Stomach (tissue), 9 donors: ENCODE measurements around the gene TTC24. TPM values are rescaled to one million over a fixed set of nuclear protein-coding genes. Genes with fewer than 3 reads are reported as not detected.

Source experiments
- DNase-seq, 2 donors: peaks; one replicate each; pipeline versions ENCODE4 v3.0.0 to v3.0.0-alpha.2; 2013 to 2019
- H3K27ac ChIP-seq, 5 donors: fragments of 200-600 bp in 4 of 5; sonication (generic) in 4 of 5; one replicate each; pipeline ENCODE4 v1.5.1; 2013 to 2019; ENCODE audit warnings: mild to moderate bottlenecking in 1 of 5, moderate library complexity in 1 of 5
- H3K27me3 ChIP-seq, 3 donors: fragments of 200-600 bp; sonication (generic); one replicate each; pipeline ENCODE4 v1.5.1; 2017 to 2019; ENCODE audit warnings: mixed run types in 1 of 3
- H3K36me3 ChIP-seq, 4 donors: fragments of 200-600 bp; sonication (generic); 1 replicate in 3 of 4; 2 replicates in 1 of 4; pipeline ENCODE4 v1.5.1; 2016 to 2019
- H3K4me1 ChIP-seq, 4 donors: fragments of 200-600 bp; sonication (generic); one replicate each; pipeline ENCODE4 v1.5.1; 2016 to 2019
- H3K4me3 ChIP-seq, 4 donors: fragments of 200-600 bp; sonication (generic) in 3 of 4; one replicate each; pipeline ENCODE4 v1.5.1; 2016 to 2019; ENCODE audit warnings: mild to moderate bottlenecking in 1 of 4
- H3K9me3 ChIP-seq, 4 donors: fragments of 200-600 bp; sonication (generic); one replicate each; pipeline ENCODE4 v1.5.1; 2016 to 2019
- EP300 ChIP-seq: sonication (generic); formaldehyde crosslinking; IDR thresholded peaks from one replicate; pipeline ENCODE4 v1.6.1; 2017; ENCODE audit warnings: antibody characterized with exemption
- POLR2A ChIP-seq, 4 donors: fragments of 450-650 bp; IDR thresholded peaks; one replicate each; pipeline ENCODE4 v1.6.1; 2016; ENCODE audit warnings: antibody characterized with exemption in 4 of 4, control low read depth in 2 of 4, mild to moderate bottlenecking in 1 of 4, moderate library complexity in 1 of 4
- POLR2AphosphoS5 ChIP-seq, 3 donors: sonication (generic); formaldehyde crosslinking; IDR thresholded peaks; one replicate each; pipeline ENCODE4 v1.6.1; 2016; ENCODE audit warnings: antibody characterized with exemption in 3 of 3
- WGBS, 5 donors: extraction: QIAGEN DNeasy Blood & Tissue Kit in 3 of 5; methylation state at CpG; one replicate each; pipeline versions ENCODE4 v1.1.5 to v1.1.7; 2013 to 2018; 5-methylcytosine and 5-hydroxymethylcytosine counted together
- intact Hi-C: fragments of 100-400 bp; cut with DNase I; formaldehyde crosslinking; loops from one replicate; pipeline ENCODE4 v1.15.1; 2023; ENCODE audit warnings: low total_unique reads
- polyA plus RNA-seq, 3 donors: library from polyadenylated mRNA; stranded (reverse); fragments of 200-250 nt; gene quantifications; one replicate each; pipeline ENCODE4 v1.2.3, GENCODE V29; 2013
- total RNA-seq, 5 donors: library from RNA; depleted of rRNA; stranded (reverse); fragments of >200 nt; gene quantifications; one replicate each; pipeline versions ENCODE4 v1.1.0 to v1.2.3, GENCODE V29; 2014 to 2016
- TF ChIP-seq, protein P1 (sequence below), 7 experiments: fragments of 450-650 bp in 4 of 7; fragments of 200-600 bp in 3 of 7; sonication (generic) in 3 of 7; IDR thresholded peaks; one replicate each; pipeline ENCODE4 v1.5.1; 2016 to 2019; ENCODE audit warnings: antibody characterized with exemption in 7 of 7, control low read depth in 2 of 7, mild to moderate bottlenecking in 1 of 7
- donor health status: healthy with polysubstance abuse.
- donor health status: Bipolar disorder and iron deficiency.
- donor health status: healthy.

The TTC24 gene
- total and polyA plus RNA-seq, 8 donors: 0.55 TPM; not detected in 7

DNA sequence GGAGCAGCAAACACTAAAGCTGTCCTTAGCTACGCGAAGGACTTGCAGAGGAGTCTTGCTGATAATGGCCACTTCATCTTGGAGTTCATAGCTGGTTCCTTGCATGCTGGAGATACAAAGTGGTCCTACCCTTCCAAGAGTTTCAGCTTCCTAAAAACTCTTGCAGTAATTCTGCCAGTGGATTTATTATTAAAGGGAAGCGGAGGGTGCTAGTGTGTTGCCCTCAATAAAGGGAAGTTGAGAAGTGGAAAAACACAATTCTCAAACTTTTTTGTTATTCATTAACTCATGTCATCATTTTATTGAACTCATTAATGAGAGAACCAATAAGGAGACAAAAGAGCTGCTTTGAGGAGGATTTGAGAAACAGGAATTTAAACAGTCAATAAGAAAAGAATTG is 33.1 kb downstream of the TTC24 start:
- no peak overlapping the region for H3K27ac ChIP-seq
- 35 to 53% (median 48%) methylated on average over 3 of the region's 3 CpGs for WGBS, 5 donors
- intact Hi-C loops: no loop called here
- no peak for DNase-seq
- H3K27me3 ChIP-seq: peaks cover 0 to 41% (median 0%) of the 10 kb centered on the region in 3 donors
- TF ChIP-seq, protein P1, sequence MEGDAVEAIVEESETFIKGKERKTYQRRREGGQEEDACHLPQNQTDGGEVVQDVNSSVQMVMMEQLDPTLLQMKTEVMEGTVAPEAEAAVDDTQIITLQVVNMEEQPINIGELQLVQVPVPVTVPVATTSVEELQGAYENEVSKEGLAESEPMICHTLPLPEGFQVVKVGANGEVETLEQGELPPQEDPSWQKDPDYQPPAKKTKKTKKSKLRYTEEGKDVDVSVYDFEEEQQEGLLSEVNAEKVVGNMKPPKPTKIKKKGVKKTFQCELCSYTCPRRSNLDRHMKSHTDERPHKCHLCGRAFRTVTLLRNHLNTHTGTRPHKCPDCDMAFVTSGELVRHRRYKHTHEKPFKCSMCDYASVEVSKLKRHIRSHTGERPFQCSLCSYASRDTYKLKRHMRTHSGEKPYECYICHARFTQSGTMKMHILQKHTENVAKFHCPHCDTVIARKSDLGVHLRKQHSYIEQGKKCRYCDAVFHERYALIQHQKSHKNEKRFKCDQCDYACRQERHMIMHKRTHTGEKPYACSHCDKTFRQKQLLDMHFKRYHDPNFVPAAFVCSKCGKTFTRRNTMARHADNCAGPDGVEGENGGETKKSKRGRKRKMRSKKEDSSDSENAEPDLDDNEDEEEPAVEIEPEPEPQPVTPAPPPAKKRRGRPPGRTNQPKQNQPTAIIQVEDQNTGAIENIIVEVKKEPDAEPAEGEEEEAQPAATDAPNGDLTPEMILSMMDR (IDR thresholded peaks at IDR 0.05): no peak
- H3K4me1 ChIP-seq: peaks cover 6 to 26% (median 14%) of the 10 kb centered on the region in 4 donors
- no peaks in the 10 kb centered on the region for H3K9me3 ChIP-seq
- H3K4me3 ChIP-seq: no peak overlapping the region
- H3K36me3 ChIP-seq: no peaks in the 10 kb centered on the region

DNA sequence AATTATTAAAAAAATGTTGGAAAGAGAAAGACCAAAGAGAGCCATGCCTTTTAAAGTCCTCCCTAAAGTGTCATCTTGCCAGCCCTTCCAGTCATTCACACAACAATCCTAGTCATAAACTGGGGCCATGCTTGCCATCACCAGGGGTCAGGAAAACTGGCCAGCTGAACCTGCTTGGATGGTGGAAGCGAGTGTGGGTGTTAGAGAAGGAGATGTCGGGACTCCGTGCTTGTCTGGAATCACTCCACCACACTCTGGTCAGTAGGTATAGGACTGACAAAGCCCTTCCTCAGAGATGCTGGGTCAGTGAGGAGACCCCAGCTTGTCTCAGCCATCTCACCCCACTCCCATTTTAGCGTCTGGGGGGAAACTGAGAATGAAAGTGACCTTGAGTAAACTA is 36.4 kb downstream of the TTC24 start:
- Histone ChIP-seq H3K27ac (peak overlapping the region in 3 of 5 donors; percentile 37 to 59 (median 59)), H3K4me3 (no peak overlapping the region)
- intact Hi-C loops: no loop called here

DNA sequence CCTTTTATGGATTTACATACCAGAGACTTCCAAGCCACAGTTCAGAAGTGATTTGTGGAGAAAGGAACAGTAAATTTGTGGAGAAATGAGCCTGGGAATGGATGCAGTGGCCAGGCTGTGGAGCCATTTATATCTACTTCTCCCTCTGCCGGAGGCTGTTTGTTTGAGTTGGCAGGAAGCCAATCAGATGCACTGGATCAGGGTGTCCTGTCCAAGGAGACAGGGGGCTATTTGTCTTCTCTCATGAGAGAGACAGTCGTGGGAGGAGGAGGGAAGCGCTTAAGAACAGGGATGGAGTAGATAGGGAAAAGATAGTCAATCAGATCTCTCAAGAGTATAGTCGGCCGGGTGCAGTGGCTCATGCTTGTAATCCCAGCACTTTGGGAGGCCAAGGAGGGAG is 36.9 kb downstream of the TTC24 start:
- TF ChIP-seq POLR2A (IDR thresholded peaks at IDR 0.05) (no peak), POLR2AphosphoS5 (IDR thresholded peaks at IDR 0.05) (no peak), EP300 (no peak)
- TF ChIP-seq, protein P1 (IDR thresholded peaks at IDR 0.05): no peak
- H3K4me1 ChIP-seq: peaks cover 6 to 19% (median 11%) of the 10 kb centered on the region in 4 donors
- intact Hi-C loops: no loop called here
- peak overlapping the region in 3 of 5 donors; percentile 37 to 59 (median 59) for H3K27ac ChIP-seq
- H3K4me3 ChIP-seq: no peak overlapping the region
- H3K27me3 ChIP-seq: peaks cover 0 to 58% (median 18%) of the 10 kb centered on the region in 3 donors
- 3 to 9% (median 4%) methylated on average over 5 of the region's 5 CpGs for WGBS, 5 donors
- DNase-seq: peak in 1 of 2 donors; percentile 79
- H3K9me3 ChIP-seq: no peaks in the 10 kb centered on the region
- no peaks in the 10 kb centered on the region for H3K36me3 ChIP-seq

More for the DNA sequence above, 36.4 kb downstream of the TTC24 start:
- 38 to 57% (median 44%) methylated on average over 4 of the region's 4 CpGs for WGBS, 5 donors
- Histone ChIP-seq H3K9me3 (no peaks in the 10 kb centered on the region), H3K4me1 (peaks cover 6 to 19% (median 11%) of the 10 kb centered on the region in 4 donors), H3K36me3 (no peaks in the 10 kb centered on the region), H3K27me3 (peaks cover 0 to 58% (median 15%) of the 10 kb centered on the region in 3 donors)
- no peak for DNase-seq
- no peak for TF ChIP-seq EP300
- TF ChIP-seq POLR2AphosphoS5 (IDR thresholded peaks at IDR 0.05): no peak
- TF ChIP-seq, protein P1 (IDR thresholded peaks at IDR 0.05): no peak

DNA sequence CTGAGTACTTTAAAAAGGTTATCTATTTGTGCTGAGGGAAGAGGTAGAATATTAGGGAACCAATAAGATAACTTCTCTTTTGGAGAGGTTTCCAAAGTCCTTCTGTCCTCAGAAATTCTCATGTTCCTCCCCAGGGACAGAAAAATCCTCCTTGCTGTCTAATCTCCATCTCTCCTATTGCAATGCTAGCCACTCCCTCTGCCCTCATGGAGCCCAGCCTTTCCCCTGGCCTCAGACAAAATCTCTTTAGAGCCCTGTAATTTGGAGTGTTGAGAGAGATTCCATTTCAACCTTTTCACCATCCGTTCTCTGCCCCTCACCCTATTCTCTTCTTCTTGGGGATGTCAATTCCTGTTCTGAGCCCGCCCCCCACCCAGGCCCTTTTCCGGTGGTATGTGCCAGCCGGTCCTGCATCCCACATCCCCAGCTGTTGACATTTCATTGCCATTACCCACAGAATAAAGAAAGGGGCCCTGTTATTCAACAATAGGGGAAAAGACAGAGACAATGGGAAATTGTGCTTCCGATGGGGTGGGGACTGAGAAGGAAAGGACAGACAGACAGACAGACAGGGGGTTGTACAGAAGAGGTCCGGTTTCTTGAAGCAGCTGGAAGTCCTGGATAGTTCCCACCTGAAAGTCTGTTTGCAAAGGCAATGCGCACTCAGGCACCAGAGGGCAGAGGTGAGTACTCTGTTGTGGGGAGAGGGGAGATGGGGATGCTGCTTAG is 39.5 kb downstream of the TTC24 start, which contains the start of gene HAPLN2:
TSS of gene HAPLN2 (plus strand) at position 563 of the 729 bp plus-strand sequence. CDS start 4,076 bp downstream, outside the sequence.
- peak in 1 of 2 donors; percentile 59 for DNase-seq
- TF ChIP-seq, protein P1 (IDR thresholded peaks at IDR 0.05): peak in 1 of 7 experiments; percentile 16
- TF ChIP-seq EP300: no peak
- no peak for TF ChIP-seq POLR2AphosphoS5 (IDR thresholded peaks at IDR 0.05)
- 4 to 12% (median 5%) methylated on average over 7 of the region's 7 CpGs for WGBS, 5 donors
- H3K4me1 ChIP-seq: peaks cover 11 to 24% (median 17%) of the 10 kb centered on the region in 4 donors
- intact Hi-C loops: no loop called here
- H3K36me3 ChIP-seq: no peaks in the 10 kb centered on the region
- no peak within 1 kb of the TSS for H3K27ac ChIP-seq
- H3K9me3 ChIP-seq: no peaks in the 10 kb centered on the region
- H3K27me3 ChIP-seq: peaks cover 7 to 73% (median 36%) of the 10 kb centered on the region in 3 donors
- no peak within 1 kb of the TSS for H3K4me3 ChIP-seq
